ENCODE results near the gene FRG2B.
"Not testable (repeated sequence)": the region's sequence is repeated elsewhere in the genome, so short reads cannot be mapped to it uniquely, and the experiment has no call there.

Gene FRG2B

GRCh38 chr10:133626695-133627094 is at the start of gene FRG2B:
Gene FRG2B, minus strand, starts transcription at chr10:133626795. Its CDS starts 53 bp downstream, at chr10:133626742.
- DNase-seq (ENCODE audit: low spot score); CTCF ChIA-PET; POLR2A ChIA-PET (ENCODE audit: low non-redundant PET); H3K27ac ChIP-seq: not testable (repeated sequence)

DNA sequence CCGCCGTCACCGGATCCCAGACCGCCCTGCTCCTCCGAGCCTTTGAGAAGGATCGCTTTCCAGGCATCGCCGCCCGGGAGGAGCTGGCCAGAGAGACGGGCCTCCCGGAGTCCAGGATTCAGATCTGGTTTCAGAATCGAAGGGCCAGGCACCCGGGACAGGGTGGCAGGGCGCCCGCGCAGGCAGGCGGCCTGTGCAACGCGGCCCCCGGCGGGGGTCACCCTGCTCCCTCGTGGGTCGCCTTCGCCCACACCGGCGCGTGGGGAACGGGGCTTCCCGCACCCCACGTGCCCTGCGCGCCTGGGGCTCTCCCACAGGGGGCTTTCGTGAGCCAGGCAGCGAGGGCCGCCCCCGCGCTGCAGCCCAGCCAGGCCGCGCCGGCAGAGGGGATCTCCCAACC is 40.9 kb upstream of the FRG2B start:
- H3K27ac ChIP-seq; POLR2A ChIA-PET (ENCODE audit: low non-redundant PET); DNase-seq (ENCODE audit: low spot score); CTCF ChIA-PET: not testable (repeated sequence)

- DNase-seq (ENCODE audit: low spot score); POLR2A ChIA-PET (ENCODE audit: low non-redundant PET); H3K27ac ChIP-seq; CTCF ChIA-PET: not testable (repeated sequence)
These were observed 37.1 kb upstream of the FRG2B start for GRCh38 chr10:133663544-133664160.

DNA sequence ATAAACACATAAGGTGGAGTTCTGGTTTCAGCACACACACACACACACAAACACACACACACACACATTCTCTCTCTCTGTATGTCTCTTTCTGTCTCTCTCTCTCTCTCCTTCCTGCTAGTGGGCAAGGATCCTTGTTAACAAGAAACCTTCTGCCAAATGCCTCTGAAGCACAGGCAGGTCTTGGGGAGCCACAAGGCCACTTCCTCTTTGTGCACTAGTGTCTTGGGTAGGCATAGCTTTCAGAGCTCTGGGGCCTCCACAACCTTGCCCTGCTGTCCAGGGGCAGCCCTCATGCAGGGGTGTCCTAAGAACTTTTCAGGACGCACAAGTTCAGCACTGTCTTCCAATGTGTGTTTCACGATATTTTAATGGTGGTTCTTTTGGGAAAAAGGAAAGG is 34.5 kb upstream of the FRG2B start:
- DNase-seq (ENCODE audit: low spot score); POLR2A ChIA-PET (ENCODE audit: low non-redundant PET): not testable (repeated sequence)

GRCh38 chr10:133660516-133660915 is 33.9 kb upstream of the FRG2B start:
- CTCF ChIA-PET, result not testable (repeated sequence)

More for the DNA sequence above, 34.5 kb upstream of the FRG2B start:
- H3K27ac ChIP-seq, CTCF ChIA-PET: not testable (repeated sequence)

GRCh38 chr10:133657276-133657675 is 30.7 kb upstream of the FRG2B start:
- CTCF ChIA-PET; POLR2A ChIA-PET (ENCODE audit: low non-redundant PET); DNase-seq (ENCODE audit: low spot score); H3K27ac ChIP-seq: not testable (repeated sequence)

More at GRCh38 chr10:133660516-133660915, 33.9 kb upstream of the FRG2B start:
- DNase-seq (ENCODE audit: low spot score); H3K27ac ChIP-seq; POLR2A ChIA-PET (ENCODE audit: low non-redundant PET): not testable (repeated sequence)

DNA sequence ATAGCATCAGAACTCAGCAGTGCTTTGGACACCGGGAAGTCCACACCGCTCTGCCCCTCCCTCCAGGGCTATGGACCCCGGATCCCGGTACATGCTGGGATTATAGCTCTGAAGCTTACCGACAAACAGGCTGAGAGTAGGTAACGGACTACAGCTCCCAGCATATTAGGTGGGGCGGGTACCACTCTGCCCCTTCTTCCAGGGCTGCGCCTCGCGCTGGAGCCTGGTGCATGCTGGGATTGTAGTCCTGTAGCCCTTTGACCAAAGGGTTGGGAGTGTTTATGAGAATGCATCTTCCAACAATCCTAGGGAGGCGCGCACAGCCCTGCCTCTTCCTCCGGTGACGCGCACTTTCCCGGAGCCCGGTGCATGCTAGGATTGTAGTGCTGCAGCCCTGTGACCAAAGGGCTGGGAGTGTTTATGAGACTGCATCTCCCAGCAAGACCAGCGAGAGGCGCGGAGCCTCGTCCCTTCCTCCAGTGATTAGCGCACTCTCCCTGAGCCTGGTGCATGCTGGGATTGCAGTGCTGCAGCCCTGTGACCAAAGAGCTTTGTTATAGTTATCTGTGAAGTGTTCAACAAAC is 22.4 kb upstream of the FRG2B start:
- DNase-seq (ENCODE audit: low spot score); CTCF ChIA-PET; H3K27ac ChIP-seq; POLR2A ChIA-PET (ENCODE audit: low non-redundant PET): not testable (repeated sequence)

DNA sequence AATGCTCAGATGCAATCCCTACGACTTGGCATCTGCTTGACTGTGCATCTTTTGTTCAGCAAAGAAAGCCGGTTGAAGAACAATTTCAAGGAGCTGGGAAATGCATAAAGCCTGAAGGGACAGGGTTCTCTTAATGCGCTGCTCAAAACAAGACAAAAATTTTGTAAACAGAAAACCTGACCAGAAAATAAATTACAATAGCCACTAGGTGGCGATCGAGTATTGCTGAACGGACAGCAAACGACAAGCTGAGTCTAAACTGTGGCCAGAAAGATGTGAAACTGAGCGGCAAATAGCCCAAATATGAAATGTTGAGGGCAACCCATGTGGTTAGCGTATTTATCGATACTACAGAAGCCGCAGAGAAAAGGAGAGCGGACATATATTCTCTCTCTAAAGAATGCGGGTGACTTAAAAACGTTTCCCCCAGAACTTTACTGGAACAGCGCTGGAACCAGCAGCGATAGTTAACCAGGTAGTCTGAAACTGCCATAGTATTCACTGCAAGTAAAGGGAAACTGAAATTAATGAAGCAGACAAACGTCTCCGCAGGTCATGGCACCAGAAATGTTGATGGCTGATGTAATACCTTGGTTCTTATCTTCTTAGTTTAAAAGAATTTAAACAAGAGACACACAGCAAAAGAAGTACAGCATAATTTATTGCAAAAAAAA is 20.6 kb upstream of the FRG2B start:
- CTCF ChIA-PET; DNase-seq (ENCODE audit: low spot score); POLR2A ChIA-PET (ENCODE audit: low non-redundant PET); H3K27ac ChIP-seq: not testable (repeated sequence)

DNA sequence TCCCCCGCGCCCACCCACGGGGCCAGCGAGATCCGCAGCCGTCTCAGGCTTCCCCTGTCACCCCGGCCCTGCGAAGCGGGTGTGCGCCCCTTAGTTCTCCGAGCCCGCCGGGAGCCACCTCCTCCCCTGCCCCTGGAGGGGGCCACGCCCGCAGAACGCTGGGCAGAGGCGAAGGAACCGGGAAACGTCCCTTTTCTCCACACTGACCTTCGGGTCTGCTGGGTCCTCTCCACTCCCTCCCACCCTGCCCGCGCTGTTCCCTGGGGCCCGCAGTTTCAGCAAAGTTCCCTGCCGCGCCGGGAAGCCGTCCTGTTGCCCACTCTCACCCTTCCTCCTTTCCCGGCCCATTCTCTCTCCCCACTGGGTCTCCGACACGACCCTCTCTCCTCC is 11.2 kb upstream of the FRG2B start:
- H3K27ac ChIP-seq; DNase-seq (ENCODE audit: low spot score); CTCF ChIA-PET; POLR2A ChIA-PET (ENCODE audit: low non-redundant PET): not testable (repeated sequence)

DNA sequence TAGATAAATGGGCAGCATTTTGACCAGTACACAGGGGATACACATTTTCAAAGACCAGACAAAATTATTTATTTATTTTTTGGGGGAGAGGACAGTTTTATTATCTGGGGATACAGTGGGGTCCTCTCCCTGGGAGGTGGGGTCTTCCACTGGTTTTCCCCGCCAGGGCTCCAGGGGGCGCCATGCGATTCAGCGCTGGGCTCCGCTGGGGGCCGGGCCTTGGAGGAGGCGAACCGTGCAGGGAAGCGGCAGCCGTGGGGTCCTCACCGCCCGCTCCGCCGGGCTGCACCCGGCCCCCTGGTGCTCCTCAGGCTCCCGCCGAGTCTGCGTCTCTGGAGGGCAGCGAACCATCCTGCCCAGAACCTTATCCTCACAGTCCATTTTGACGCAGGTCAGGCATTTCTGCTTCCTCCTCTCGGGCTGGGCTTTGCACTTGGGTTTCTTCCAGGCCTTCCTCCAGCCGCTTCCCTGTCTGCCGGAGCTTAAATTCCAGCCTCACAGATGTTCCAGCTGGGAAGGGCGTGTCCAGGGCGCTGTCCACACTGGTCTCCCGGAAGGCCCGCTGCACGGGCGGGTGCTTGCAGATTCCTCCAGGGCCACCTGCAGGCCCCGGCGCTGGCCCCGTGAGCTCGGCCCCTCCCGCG is 10.7 kb upstream of the FRG2B start:
- POLR2A ChIA-PET (ENCODE audit: low non-redundant PET); H3K27ac ChIP-seq; DNase-seq (ENCODE audit: low spot score); CTCF ChIA-PET: not testable (repeated sequence)

DNA sequence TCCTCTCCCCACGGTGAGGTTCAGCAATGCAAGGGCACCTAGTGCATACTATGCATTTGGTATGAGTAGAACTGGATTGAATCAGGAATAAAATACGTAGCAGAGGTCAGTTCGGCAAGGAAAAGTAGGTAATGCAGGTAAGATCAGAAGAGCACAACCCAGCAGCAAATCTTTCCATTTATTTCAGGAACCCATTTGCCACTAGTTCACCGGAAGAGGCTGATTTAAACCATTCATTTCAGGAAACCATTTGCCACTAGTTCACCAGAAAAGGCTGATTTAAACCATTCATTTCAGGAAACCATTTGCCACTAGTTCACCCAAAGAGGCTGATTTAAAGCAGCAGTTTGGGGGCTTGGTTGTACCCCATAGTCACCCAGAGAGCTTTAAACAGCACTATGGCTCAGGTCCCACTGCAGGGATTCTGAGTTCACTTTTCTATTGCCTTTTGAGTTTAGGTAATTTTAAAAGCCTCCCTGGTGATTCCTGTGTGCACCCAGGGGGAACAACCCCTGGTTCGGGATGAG is 4.2 kb upstream of the FRG2B start:
- POLR2A ChIA-PET (ENCODE audit: low non-redundant PET); DNase-seq (ENCODE audit: low spot score); H3K27ac ChIP-seq; CTCF ChIA-PET: not testable (repeated sequence)

DNA sequence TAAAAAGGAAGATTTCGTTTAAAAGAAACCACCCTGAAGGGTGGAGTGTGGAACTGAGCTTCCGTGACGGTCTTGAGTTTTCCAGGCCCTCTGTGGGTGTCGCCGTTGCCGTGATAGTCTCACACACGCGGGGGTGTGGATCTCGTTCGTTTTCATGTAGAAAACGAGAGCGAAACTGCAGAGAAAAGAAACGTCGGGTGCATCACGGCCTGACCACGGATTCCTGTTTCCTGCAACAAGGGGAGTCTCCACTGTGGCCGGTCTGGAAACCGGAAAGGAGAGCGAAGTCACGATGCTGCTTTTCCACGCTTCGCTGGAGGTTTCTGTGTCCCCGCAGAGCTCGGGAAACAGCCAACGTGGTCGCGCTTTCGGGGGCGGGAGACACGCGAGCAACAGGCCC is 4.1 kb downstream of the FRG2B start:
- CTCF ChIA-PET; H3K27ac ChIP-seq; DNase-seq (ENCODE audit: low spot score); POLR2A ChIA-PET (ENCODE audit: low non-redundant PET): not testable (repeated sequence)

GRCh38 chr10:133618851-133619250 is 7.7 kb downstream of the FRG2B start:
- ChIA-PET CTCF (no interaction called here), POLR2A (ENCODE audit: low non-redundant PET) (no interaction called here)

More at GRCh38 chr10:133618851-133619250, 7.7 kb downstream of the FRG2B start:
- no peak overlapping the region for H3K27ac ChIP-seq
- TF ChIP-seq CTCF (conservative IDR thresholded peaks at IDR 0.05; ENCODE audit: low read depth), result no peak
- no peak for DNase-seq (ENCODE audit: low spot score)

Measured in RWPE1 (cell line).